Right lobe of liver (tissue), 4 donors: ENCODE data around the gene ELP6.

Experiments used
- CTCF ChIP-seq, 4 donors: fragments of 200-600 bp in 3 of 4; fragments of 450-650 bp in 1 of 4; IDR thresholded peaks; one replicate each; pipeline versions ENCODE4 v1.5.1 to v1.8.0; 2016 to 2022; ENCODE audit warnings: antibody characterized with exemption in 4 of 4, mild to moderate bottlenecking in 2 of 4
- POLR2A ChIP-seq: fragments of 450-650 bp; IDR thresholded peaks from one replicate; pipeline ENCODE4 v1.6.1; 2017; ENCODE audit warnings: antibody characterized with exemption, mild to moderate bottlenecking
- donor health status: DM: no; HTN: no; CAD: no.
- donor health status: DM: no; HTN: no; CAD: no.
- donor health status: DM: no; HTN: yes; CAD: no.

- no peak for TF ChIP-seq POLR2A
- no peak for TF ChIP-seq CTCF (IDR thresholded peaks at IDR 0.05)
Observed at GRCh38 chr3:47491777-47492176, 21.7 kb downstream of the ELP6 start.
